ENCODE results near the gene KLHDC9. TPM values are rescaled to one million over a fixed set of nuclear protein-coding genes. Genes with fewer than 3 reads are reported as not detected.
"Not testable (repeated sequence)": the region's sequence is repeated elsewhere in the genome, so short reads cannot be mapped to it uniquely, and the experiment has no call there.

KLHDC9 gene
- total and polyA plus RNA-seq, 12 donors: 5.2 to 28.1 (median 19.6) TPM

- H3K27ac ChIP-seq: no peak overlapping the region
- no peak overlapping the region for H3K4me3 ChIP-seq
- intact Hi-C loops (cut with DNase I): no loop called here
- TF ChIP-seq POLR2A (IDR thresholded peaks at IDR 0.05) (no peak), CTCF (IDR thresholded peaks at IDR 0.05) (no peak)
- DNase-seq: no peak
- no peaks in the 10 kb centered on the region for H3K9me3 ChIP-seq (replicated peaks in 1 of 3)
- WGBS, 4 donors: 78 to 84% (median 81%) methylated on average over 2 of the region's 2 CpGs
- H3K36me3 ChIP-seq (replicated peaks in 1 of 2): no peaks in the 10 kb centered on the region
- no peaks in the 10 kb centered on the region for H3K27me3 ChIP-seq
- peaks cover 21 to 55% of the 10 kb centered on the region in 2 donors for H3K4me1 ChIP-seq (replicated peaks in 1 of 2)
Observed at GRCh38 chr1:161114556-161114955, 16.4 kb downstream of the KLHDC9 start.

DNA sequence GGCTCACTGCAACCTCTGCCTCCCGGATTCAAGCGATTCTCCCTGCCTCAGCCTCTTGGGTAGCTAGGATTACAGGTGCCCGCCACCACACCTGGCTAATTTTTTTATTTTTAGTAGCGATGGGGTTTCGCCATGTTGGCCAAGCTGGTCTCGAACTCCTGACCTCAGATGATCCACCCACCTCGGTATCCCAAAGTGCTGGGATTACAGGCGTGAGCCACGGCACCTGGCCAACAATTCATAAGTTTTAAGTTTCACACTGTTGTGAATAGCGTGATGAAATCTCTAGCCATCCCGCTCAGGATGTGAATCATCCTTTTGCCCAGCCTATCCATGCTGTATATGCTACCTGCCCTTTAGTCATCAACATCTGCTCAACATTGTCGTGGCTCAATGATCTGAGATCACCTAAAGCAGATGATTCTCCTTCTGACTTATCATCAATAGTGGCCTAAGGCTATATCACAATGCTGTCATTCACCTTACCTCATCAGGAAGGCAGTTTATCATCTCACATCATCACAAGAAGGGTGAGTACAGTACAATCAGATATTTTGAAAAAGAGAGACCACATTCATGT lies 17.1 kb downstream of the KLHDC9 start:
- no peak for DNase-seq
- H3K27me3 ChIP-seq: no peaks in the 10 kb centered on the region
- H3K9me3 ChIP-seq (replicated peaks in 1 of 3): no peaks in the 10 kb centered on the region
- H3K36me3 ChIP-seq (replicated peaks in 1 of 2): peaks cover 0 to 6% of the 10 kb centered on the region in 2 donors
- peaks cover 27 to 61% of the 10 kb centered on the region in 2 donors for H3K4me1 ChIP-seq (replicated peaks in 1 of 2)
- intact Hi-C loops (cut with DNase I): no loop called here
- TF ChIP-seq CTCF (IDR thresholded peaks at IDR 0.05): no peak
- no peak for TF ChIP-seq POLR2A (IDR thresholded peaks at IDR 0.05)
- 83 to 93% (median 86%) methylated on average over 12 of the region's 12 CpGs for WGBS, 4 donors
- H3K4me3 ChIP-seq: no peak overlapping the region
- H3K27ac ChIP-seq: no peak overlapping the region

GRCh38 chr1:161115961-161116360 lies 17.8 kb downstream of the KLHDC9 start:
- WGBS, 4 donors: 72 to 90% (median 83%) methylated on average over 4 to 6 of the region's 6 CpGs
- H3K27me3 ChIP-seq; H3K27ac ChIP-seq; H3K9me3 ChIP-seq (replicated peaks in 1 of 3); H3K4me3 ChIP-seq; DNase-seq; intact Hi-C loops (cut with DNase I): not testable (repeated sequence)
- H3K4me1 ChIP-seq (replicated peaks in 1 of 2): peaks cover 30 to 69% of the 10 kb centered on the region in 2 donors
- H3K36me3 ChIP-seq (replicated peaks in 1 of 2): peaks cover 0 to 13% of the 10 kb centered on the region in 2 donors

- 1% methylated on average over 24 to 58 of the region's 58 CpGs for WGBS, 4 donors
- H3K27me3 ChIP-seq: no peaks in the 10 kb centered on the region
- intact Hi-C loops (cut with DNase I): no loop called here
- TF ChIP-seq POLR2A (IDR thresholded peaks at IDR 0.05) (peak; percentile 80 to 88), CTCF (IDR thresholded peaks at IDR 0.05) (peak in 1 of 6 experiments; percentile 5)
- H3K4me1 ChIP-seq (replicated peaks in 1 of 2): peaks cover 30 to 64% of the 10 kb centered on the region in 2 donors
- peaks cover 0 to 33% of the 10 kb centered on the region in 2 donors for H3K36me3 ChIP-seq (replicated peaks in 1 of 2)
- peak; percentile 85 to 94 (median 89) for DNase-seq
- peak within 1 kb of the TSS; percentile 60 to 92 (median 88) for H3K4me3 ChIP-seq
- peak within 1 kb of the TSS; percentile 91 to 100 (median 95) for H3K27ac ChIP-seq
- no peaks in the 10 kb centered on the region for H3K9me3 ChIP-seq (replicated peaks in 1 of 3)
Observed at GRCh38 chr1:161117759-161118581, 19.8 kb downstream of the KLHDC9 start, which contains the start of the genes NIT1 and PFDN2. TSS of gene NIT1 (plus strand) at chr1:161118105. CDS start at chr1:161118177, 72 bp downstream. TSS of gene PFDN2 (minus strand) at chr1:161118037. CDS start at chr1:161118026, 11 bp downstream.
